AG10803 (cell line): ENCODE results near the gene TTC9.

Experiments
- DNase-seq: peaks from one replicate; pipeline ENCODE4 v3.0.0; 2010; ENCODE audit warnings: low read depth
- H3K4me3 ChIP-seq: 2 replicates; pipeline ENCODE4 v1.5.1; 2011; ENCODE audit warnings: mild to moderate bottlenecking, low read length, control low read depth
- CTCF ChIP-seq: conservative IDR thresholded peaks from 2 replicates; pipeline ENCODE4 v1.5.1; 2011; ENCODE audit warnings: mild to moderate bottlenecking, low read length, control low read depth, inconsistent platforms

The TTC9 gene

GRCh38 chr14:70643967-70644366 is 2.3 kb downstream of the TTC9 start:
- no peak for DNase-seq
- TF ChIP-seq CTCF: no peak
- H3K4me3 ChIP-seq: no peak overlapping the region

- no peak overlapping the region for H3K4me3 ChIP-seq
- DNase-seq: no peak
- TF ChIP-seq CTCF: no peak
Measured at GRCh38 chr14:70645892-70646291, 4.2 kb downstream of the TTC9 start.

GRCh38 chr14:70646705-70647104 is 5.0 kb downstream of the TTC9 start:
- TF ChIP-seq CTCF: no peak
- no peak for DNase-seq
- no peak overlapping the region for H3K4me3 ChIP-seq

- DNase-seq: no peak
- no peak overlapping the region for H3K4me3 ChIP-seq
- no peak for TF ChIP-seq CTCF
Measured at GRCh38 chr14:70648346-70648745, 6.6 kb downstream of the TTC9 start.

- no peak for TF ChIP-seq CTCF
- H3K4me3 ChIP-seq: no peak overlapping the region
- DNase-seq: no peak
Measured at GRCh38 chr14:70649803-70650202, 8.1 kb downstream of the TTC9 start.

GRCh38 chr14:70651522-70651921 is 9.8 kb downstream of the TTC9 start:
- TF ChIP-seq CTCF: no peak
- no peak overlapping the region for H3K4me3 ChIP-seq
- no peak for DNase-seq

- H3K4me3 ChIP-seq: no peak overlapping the region
- no peak for DNase-seq
- no peak for TF ChIP-seq CTCF
Measured at GRCh38 chr14:70652871-70653270, 11.2 kb downstream of the TTC9 start.
